GM23248 (cell line): ENCODE data around the gene CTAGE15. TPM values are rescaled to one million over a fixed set of nuclear protein-coding genes. Genes with fewer than 3 reads are reported as not detected.
"Not testable (repeated sequence)": the region's sequence is repeated elsewhere in the genome, so short reads cannot be mapped to it uniquely, and the experiment has no call there.

Experiments
- DNase-seq: peaks from one replicate; pipeline ENCODE4 v3.0.0-alpha.2; 2015
- H2AFZ ChIP-seq: fragments of 200-600 bp; sonication (generic); 2 replicates; pipeline ENCODE4 v1.6.1; 2016; ENCODE audit warnings: antibody characterized with exemption
- H3F3A ChIP-seq: fragments of 200-600 bp; sonication (generic); 2 replicates; pipeline ENCODE4 v1.6.1; 2016; ENCODE audit warnings: mild to moderate bottlenecking, antibody characterized with exemption, mixed run types; ENCODE audit not compliant: insufficient read depth
- H3K27ac ChIP-seq: fragments of 200-600 bp; sonication (generic); 2 replicates; pipeline ENCODE4 v1.5.1; 2016; ENCODE audit warnings: mild to moderate bottlenecking
- H3K27me3 ChIP-seq: fragments of 200-600 bp; sonication (generic); replicated peaks from 2 replicates; pipeline ENCODE4 v1.6.1; 2016; ENCODE audit warnings: mild to moderate bottlenecking; ENCODE audit not compliant: insufficient read depth
- H3K36me3 ChIP-seq: fragments of 200-600 bp; sonication (generic); 2 replicates; pipeline ENCODE4 v1.6.1; 2016; ENCODE audit warnings: low read depth, mild to moderate bottlenecking
- H3K4me1 ChIP-seq: fragments of 200-600 bp; sonication (generic); 2 replicates; pipeline ENCODE4 v1.6.1; 2016; ENCODE audit warnings: mild to moderate bottlenecking; ENCODE audit not compliant: insufficient read depth
- H3K4me2 ChIP-seq: fragments of 200-600 bp; sonication (generic); one replicate; pipeline ENCODE4 v1.6.1; 2016; ENCODE audit warnings: mild to moderate bottlenecking; ENCODE audit not compliant: unreplicated experiment
- H3K4me3 ChIP-seq: fragments of 200-600 bp; sonication (generic); 2 replicates; pipeline ENCODE4 v1.5.1; 2016; ENCODE audit warnings: mild to moderate bottlenecking
- H3K79me2 ChIP-seq: fragments of 200-600 bp; sonication (generic); 2 replicates; pipeline ENCODE4 v1.6.1; 2016; ENCODE audit warnings: mild to moderate bottlenecking; ENCODE audit not compliant: insufficient read depth
- H3K9ac ChIP-seq: fragments of 200-600 bp; sonication (generic); 2 replicates; pipeline ENCODE4 v1.6.1; 2016; ENCODE audit warnings: mild to moderate bottlenecking
- H3K9me2 ChIP-seq: fragments of 200-600 bp; sonication (generic); 2 replicates; pipeline ENCODE4 v1.6.1; 2016; ENCODE audit warnings: mixed run types, mild to moderate bottlenecking, moderate library complexity; ENCODE audit not compliant: insufficient read depth
- H3K9me3 ChIP-seq: fragments of 200-600 bp; sonication (generic); one replicate; pipeline ENCODE4 v1.6.1; 2017; ENCODE audit warnings: low read depth
- H4K20me1 ChIP-seq: fragments of 200-600 bp; sonication (generic); 2 replicates; pipeline ENCODE4 v1.6.0; 2016; ENCODE audit not compliant: insufficient read depth
- WGBS, 2 experiments: methylation state at CpG; one replicate each; pipeline ENCODE4 v1.1.6; 2015 to 2017; ENCODE audit warnings: low lambda C conversion rate in 2 of 2, low coverage in 1 of 2; ENCODE audit errors: missing lambda C conversion rate in 2 of 2; 5-methylcytosine and 5-hydroxymethylcytosine counted together
- in situ Hi-C: fragments of 300-500 bp; cut with MboI; formaldehyde crosslinking; loops from 2 replicates; pipeline ENCODE4 v1.15.0; 2020
- polyA plus RNA-seq: library from polyadenylated mRNA; unstranded; fragments of >200 nt; fragmentation: Nextera tagmentation; extraction: Ambion mirVana; gene quantifications from 2 replicates; pipeline ENCODE4 v1.2.1, GENCODE V29; 2016
- total RNA-seq: library from RNA; depleted of rRNA; stranded (reverse); fragments of >200 nt; shearing (Covaris generic); gene quantifications from 2 replicates; pipeline ENCODE4 v1.2.3, GENCODE V29; 2014; rRNA removed

Gene CTAGE15, protein sequence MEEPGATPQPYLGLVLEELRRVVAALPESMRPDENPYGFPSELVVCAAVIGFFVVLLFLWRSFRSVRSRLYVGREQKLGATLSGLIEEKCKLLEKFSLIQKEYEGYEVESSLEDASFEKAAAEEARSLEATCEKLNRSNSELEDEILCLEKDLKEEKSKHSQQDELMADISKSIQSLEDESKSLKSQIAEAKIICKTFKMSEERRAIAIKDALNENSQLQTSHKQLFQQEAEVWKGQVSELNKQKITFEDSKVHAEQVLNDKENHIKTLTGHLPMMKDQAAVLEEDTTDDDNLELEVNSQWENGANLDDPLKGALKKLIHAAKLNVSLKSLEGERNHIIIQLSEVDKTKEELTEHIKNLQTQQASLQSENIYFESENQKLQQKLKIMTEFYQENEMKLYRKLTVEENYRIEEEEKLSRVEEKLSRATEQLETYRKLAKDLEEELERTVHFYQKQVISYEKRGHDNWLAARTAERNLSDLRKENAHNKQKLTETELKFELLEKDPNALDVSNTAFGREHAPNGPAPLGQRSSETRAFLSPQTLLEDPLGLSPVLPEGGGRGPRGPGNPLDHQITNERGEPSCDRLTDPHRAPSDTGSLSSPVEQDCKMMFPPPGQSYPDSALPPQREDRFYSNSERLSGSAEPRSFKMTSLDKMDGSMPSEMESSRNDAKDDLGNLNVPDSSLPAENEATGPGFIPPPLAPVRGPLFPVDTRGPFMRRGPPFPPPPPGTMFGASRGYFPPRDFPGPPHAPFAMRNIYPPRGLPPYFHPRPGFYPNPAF
- not detected in 2 replicates for total RNA-seq
- polyA plus RNA-seq = not detected in 2 replicates

DNA sequence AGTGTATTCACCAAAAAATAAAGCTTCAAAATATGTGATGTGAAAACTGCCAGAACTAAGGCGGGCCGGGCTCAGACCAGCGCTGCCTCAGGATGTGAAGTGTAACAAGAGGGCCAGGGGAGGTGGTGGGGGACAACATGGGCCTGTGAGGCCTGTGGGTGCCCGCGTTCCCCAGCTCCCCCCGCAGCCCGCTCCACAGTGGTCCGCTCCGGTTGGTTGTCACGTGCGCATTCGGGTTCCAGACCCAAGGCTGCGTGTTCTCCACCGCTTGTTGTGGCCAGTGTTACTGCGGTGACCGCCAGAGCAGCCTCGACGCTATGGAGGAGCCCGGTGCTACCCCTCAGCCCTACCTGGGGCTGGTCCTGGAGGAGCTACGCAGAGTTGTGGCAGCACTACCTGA lies at the start of gene CTAGE15:
Gene CTAGE15 (plus strand): TSS at position 301 of the 400 bp plus-strand sequence. CDS start 17 bp downstream, at position 318.
- H3K27ac ChIP-seq, H4K20me1 ChIP-seq, H3K36me3 ChIP-seq, H2AFZ ChIP-seq, H3K9ac ChIP-seq, H3K27me3 ChIP-seq, H3K4me2 ChIP-seq, DNase-seq, H3K4me3 ChIP-seq, H3K9me2 ChIP-seq, H3K9me3 ChIP-seq, H3F3A ChIP-seq, H3K4me1 ChIP-seq, in situ Hi-C loops, H3K79me2 ChIP-seq: not testable (repeated sequence)
- no CpG with 5 or more reads among the region's 20 CpGs for WGBS, 2 experiments

DNA sequence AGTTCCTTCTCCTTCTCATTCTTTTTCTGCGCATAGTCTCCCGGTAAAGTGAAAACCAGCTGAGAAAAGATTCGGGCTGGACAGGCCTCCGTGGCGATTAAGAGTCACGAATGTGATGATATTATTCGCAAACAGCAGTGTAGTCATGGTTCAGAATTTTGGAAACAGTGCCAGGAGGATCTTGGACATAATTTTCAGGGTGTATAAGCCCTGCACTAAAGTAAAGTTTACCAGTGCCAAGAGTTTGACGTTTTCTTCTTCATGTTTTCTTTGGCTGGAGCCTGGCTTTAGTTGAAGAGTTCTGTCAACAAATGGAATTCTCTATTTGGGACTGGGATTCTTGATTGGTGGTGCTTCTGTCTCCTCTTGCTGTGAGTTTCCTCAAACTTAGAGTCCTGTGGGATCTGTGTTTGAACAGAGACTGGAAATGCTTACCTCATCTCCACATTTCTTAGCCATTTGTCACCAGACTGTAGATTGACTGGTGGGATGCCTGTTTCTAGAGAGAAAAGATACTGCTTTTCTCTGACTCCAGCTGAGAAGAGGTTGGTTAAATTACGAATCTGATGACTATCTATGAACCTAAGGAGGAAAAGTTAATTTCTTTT lies 49.2 kb upstream of the CTAGE15 start:
- H3K9me2 ChIP-seq, H3K4me1 ChIP-seq, in situ Hi-C loops, H3F3A ChIP-seq, H2AFZ ChIP-seq, H4K20me1 ChIP-seq, H3K9ac ChIP-seq, H3K27me3 ChIP-seq, H3K79me2 ChIP-seq, H3K4me3 ChIP-seq, DNase-seq, H3K27ac ChIP-seq, H3K4me2 ChIP-seq, H3K36me3 ChIP-seq, H3K9me3 ChIP-seq: not testable (repeated sequence)
- WGBS, 2 experiments = no CpG with 5 or more reads among the region's 9 CpGs

DNA sequence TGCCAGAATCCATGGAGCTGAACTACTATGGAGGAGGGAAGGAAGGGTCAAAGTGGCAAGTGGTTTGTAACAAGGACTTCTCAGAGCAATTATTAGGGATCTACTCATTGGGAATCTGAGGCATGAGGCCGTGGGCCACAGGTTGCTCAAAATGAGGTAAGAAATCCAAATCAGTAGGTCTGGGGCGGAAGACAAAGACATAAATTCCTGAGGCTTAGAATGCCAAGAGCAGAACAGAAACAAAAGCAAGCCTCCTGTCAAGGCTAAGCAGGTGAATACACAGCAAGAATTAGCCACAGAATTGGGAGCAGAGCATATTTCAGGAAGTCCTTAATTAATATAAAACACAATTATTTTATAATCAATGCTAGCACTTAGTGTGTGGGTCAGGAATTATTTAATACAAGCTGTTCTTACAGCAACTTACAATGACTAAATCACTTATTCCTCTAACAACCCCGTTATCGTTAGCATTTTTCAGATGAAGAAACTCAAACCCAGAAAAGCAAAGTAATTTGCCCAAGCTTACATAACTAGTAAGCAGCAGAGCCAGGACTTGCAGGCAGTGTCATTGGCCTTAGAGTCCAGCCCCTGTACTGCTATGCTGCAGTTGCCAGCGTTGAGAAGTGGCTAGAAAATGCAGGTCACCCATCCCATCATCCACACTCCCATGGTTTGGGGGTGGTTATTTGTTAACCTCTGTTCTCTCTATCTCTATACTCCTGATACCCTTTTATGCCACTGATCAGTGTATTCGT lies 40.3 kb upstream of the CTAGE15 start:
- H3K4me1 ChIP-seq, H2AFZ ChIP-seq, H4K20me1 ChIP-seq, H3K9me3 ChIP-seq, H3K4me2 ChIP-seq, DNase-seq, H3F3A ChIP-seq, H3K9ac ChIP-seq, in situ Hi-C loops, H3K27ac ChIP-seq, H3K79me2 ChIP-seq, H3K27me3 ChIP-seq, H3K4me3 ChIP-seq, H3K36me3 ChIP-seq, H3K9me2 ChIP-seq: not testable (repeated sequence)
- WGBS, 2 experiments = 42 to 45% methylated on average over 2 of the region's 6 CpGs

DNA sequence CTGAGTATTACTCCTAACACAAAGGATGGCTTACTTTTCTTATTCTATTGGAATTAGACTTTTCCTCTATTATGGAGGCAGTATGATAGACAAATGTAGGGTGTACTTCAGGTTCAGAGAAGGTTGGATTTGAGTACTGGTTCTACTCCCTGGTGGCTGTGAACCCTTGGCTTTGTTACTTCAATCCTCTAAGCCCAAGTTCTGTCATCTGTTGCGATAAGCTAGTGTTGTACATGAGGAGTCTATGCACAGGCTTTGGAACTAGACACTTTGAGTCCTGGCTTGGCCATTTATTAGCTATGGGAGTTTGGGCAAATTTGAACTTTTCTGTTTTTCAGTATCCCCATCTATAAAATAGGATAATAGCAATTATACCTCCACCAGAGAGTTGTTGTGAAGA lies 39.7 kb upstream of the CTAGE15 start:
- H3K27me3 ChIP-seq, H3K4me1 ChIP-seq, in situ Hi-C loops, H3K36me3 ChIP-seq, H2AFZ ChIP-seq, H3K9me2 ChIP-seq, H4K20me1 ChIP-seq, H3F3A ChIP-seq, H3K4me3 ChIP-seq, DNase-seq, H3K4me2 ChIP-seq, H3K9me3 ChIP-seq, H3K9ac ChIP-seq, H3K27ac ChIP-seq, H3K79me2 ChIP-seq: not testable (repeated sequence)
- no CpG with 5 or more reads among the region's 1 CpG for WGBS, 2 experiments

DNA sequence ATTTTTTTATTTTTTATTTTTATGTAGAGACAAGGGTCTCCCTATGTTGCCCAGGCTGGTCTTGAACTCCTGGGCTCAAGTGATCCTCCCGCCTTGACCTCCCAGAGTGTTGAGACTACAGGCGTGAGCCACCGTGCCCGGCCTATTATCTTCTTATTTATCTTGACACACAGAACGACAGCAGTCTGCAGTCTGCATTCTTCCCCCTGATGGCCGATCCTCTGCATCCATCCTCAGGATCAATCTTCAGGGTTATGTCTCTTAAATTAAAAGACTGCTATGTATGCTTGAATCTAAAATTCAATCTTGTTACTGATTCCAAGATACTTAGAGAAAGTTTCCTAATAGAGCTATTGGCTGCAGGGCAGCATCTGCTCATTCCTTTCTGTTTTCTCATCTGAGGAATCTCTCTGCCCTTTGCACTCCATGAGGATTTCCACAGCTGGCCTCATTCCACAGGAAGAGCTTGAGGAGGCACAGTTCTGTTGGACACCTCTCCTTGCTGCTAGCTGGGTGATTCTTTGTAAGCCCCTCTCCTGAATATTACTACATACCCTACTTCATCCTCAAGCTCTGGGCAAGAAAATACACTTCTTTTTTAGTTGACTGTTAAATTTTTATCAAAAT lies 38.3 kb upstream of the CTAGE15 start:
- H3K4me1 ChIP-seq, H3K4me3 ChIP-seq, H3K79me2 ChIP-seq, H4K20me1 ChIP-seq, H3K9ac ChIP-seq, in situ Hi-C loops, H3K27ac ChIP-seq, H3K36me3 ChIP-seq, H3K4me2 ChIP-seq, H3K9me2 ChIP-seq, H3F3A ChIP-seq, H3K9me3 ChIP-seq, H2AFZ ChIP-seq, H3K27me3 ChIP-seq, DNase-seq: not testable (repeated sequence)
- WGBS, 2 experiments = no CpG with 5 or more reads among the region's 6 CpGs

DNA sequence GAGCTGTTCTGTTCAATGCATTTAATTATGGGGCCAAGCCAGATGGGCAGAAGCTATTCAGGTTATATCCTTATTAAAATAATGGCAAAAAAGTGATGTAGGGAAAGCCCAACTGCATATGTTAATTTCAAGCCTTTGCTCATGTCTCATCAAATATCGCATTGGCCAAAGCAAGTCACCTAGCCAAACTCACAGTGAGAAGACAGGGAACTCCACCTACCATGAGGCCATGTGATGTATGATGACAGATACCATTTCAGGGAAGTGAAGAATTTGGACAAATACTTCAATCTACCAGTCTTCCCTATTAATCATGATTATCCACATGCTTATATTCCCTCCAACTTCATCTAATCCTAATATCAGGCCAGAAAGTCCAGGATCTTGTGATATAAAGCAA lies 35.2 kb upstream of the CTAGE15 start:
- H4K20me1 ChIP-seq, H3K9ac ChIP-seq, H3K79me2 ChIP-seq, H3K36me3 ChIP-seq, H3K9me2 ChIP-seq, in situ Hi-C loops, H3K27me3 ChIP-seq, H3K4me2 ChIP-seq, H3K4me1 ChIP-seq, DNase-seq, H3K4me3 ChIP-seq, H3F3A ChIP-seq, H3K27ac ChIP-seq, H3K9me3 ChIP-seq, H2AFZ ChIP-seq: not testable (repeated sequence)
- no CpG with 5 or more reads among the region's 1 CpG for WGBS, 2 experiments
